Measurements from ENCODE around the gene EVPL. TPM values are rescaled to one million over a fixed set of nuclear protein-coding genes. Genes with fewer than 3 reads are reported as not detected.

Gene EVPL
- total and polyA plus RNA-seq, 2 of the 13 experiments (the other 11 are each of a cell fraction or from before 2014, with no cell fraction given), result 2.1 to 8.2 TPM

- TF ChIP-seq ZSCAN5A (CRISPR knock-in tag; IDR thresholded peaks at IDR 0.05; ENCODE audit: borderline replicate concordance) (peak; percentile 36; the same call in 1 of the 2 replicates), KDM3A (CRISPR knock-in tag; IDR thresholded peaks at IDR 0.05; ENCODE audit: low read depth) (no peak), ARNT (IDR thresholded peaks at IDR 0.05) (no peak), TP53 (CRISPR knock-in tag; conservative IDR thresholded peaks at IDR 0.05) (no peak), ZZZ3 (CRISPR knock-in tag; IDR thresholded peaks at IDR 0.05; ENCODE audit: borderline replicate concordance) (no peak), TOPORS (CRISPR knock-in tag; IDR thresholded peaks at IDR 0.05) (no peak), ZBTB34 (CRISPR knock-in tag; IDR thresholded peaks at IDR 0.05) (0 out of 2 replicates have a peak, but pooled peaks have one; percentile 55), HOXA5 (CRISPR knock-in tag; IDR thresholded peaks at IDR 0.05) (0 out of 2 replicates have a peak, but pooled peaks have one; percentile 63), FOXA3 (CRISPR knock-in tag; IDR thresholded peaks at IDR 0.05) (no peak; the same call in 1 of the 2 replicates), ZNF644 (CRISPR knock-in tag; IDR thresholded peaks at IDR 0.05; ENCODE audit: low read depth) (no peak), SMC3 (IDR thresholded peaks at IDR 0.05; ENCODE audit: low read length) (no peak), ZNF362 (CRISPR knock-in tag; IDR thresholded peaks at IDR 0.05; ENCODE audit: borderline replicate concordance) (no peak), ZNF710 (CRISPR knock-in tag; IDR thresholded peaks at IDR 0.05; ENCODE audit: borderline replicate concordance) (no peak), ZNF746 (CRISPR knock-in tag; IDR thresholded peaks at IDR 0.05) (no peak), AGO2 (optimal IDR thresholded peaks at IDR 0.05; ENCODE audit: low read depth, low read length) (no peak), U2AF2 (IDR thresholded peaks at IDR 0.05; ENCODE audit: low read depth, low read length) (no peak), TEAD2 (CRISPR knock-in tag; IDR thresholded peaks at IDR 0.05) (no peak), SKIL (CRISPR knock-in tag; IDR thresholded peaks at IDR 0.05; ENCODE audit: borderline replicate concordance) (peak; percentile 70; the same call in 1 of the 2 replicates), CREB1 (IDR thresholded peaks at IDR 0.05) (peak; percentile 76), CREB1 (CRISPR knock-in tag; IDR thresholded peaks at IDR 0.05) (peak; percentile 83), ZNF550 (CRISPR knock-in tag; IDR thresholded peaks at IDR 0.05; ENCODE audit: borderline replicate concordance) (no peak), ZNF10 (CRISPR knock-in tag; IDR thresholded peaks at IDR 0.05; ENCODE audit: borderline replicate concordance, low read depth) (no peak), NFE2L2 (IDR thresholded peaks at IDR 0.05; ENCODE audit: low read length) (no peak)
Measured at GRCh38 chr17:75976175-75976848, 50.8 kb downstream of the EVPL start (continued).

Data from HepG2 (cell line).